Measurements from ENCODE around the gene SYNPO2. TPM values are rescaled to one million over a fixed set of nuclear protein-coding genes. Genes with fewer than 3 reads are reported as not detected.
"Not testable (repeated sequence)": the region's sequence is repeated elsewhere in the genome, so short reads cannot be mapped to it uniquely, and the experiment has no call there.

SYNPO2 gene
- total RNA-seq, 1 donor from 2014 or later: 0.47 TPM

- no peak for DNase-seq (ENCODE audit: extremely low read depth, low read depth, low spot score)
Observed at GRCh38 chr4:118994030-118994429, 105.4 kb downstream of the SYNPO2 start.

GRCh38 chr4:118995693-118996391 is 107.2 kb downstream of the SYNPO2 start:
- no peak for DNase-seq (ENCODE audit: extremely low read depth, low read depth, low spot score)

GRCh38 chr4:118997601-118998000 is 108.9 kb downstream of the SYNPO2 start:
- DNase-seq (ENCODE audit: extremely low read depth, low read depth, low spot score): no peak

- DNase-seq (ENCODE audit: extremely low read depth, low read depth, low spot score): no peak
Observed at GRCh38 chr4:118999919-119000318, 111.3 kb downstream of the SYNPO2 start.

GRCh38 chr4:119000400-119000799 is 111.7 kb downstream of the SYNPO2 start:
- DNase-seq (ENCODE audit: extremely low read depth, low read depth, low spot score): no peak

GRCh38 chr4:119002476-119002875 is 113.8 kb downstream of the SYNPO2 start:
- DNase-seq (ENCODE audit: extremely low read depth, low read depth, low spot score): no peak

GRCh38 chr4:119003001-119003400 is 114.3 kb downstream of the SYNPO2 start:
- DNase-seq (ENCODE audit: extremely low read depth, low read depth, low spot score): not testable (repeated sequence)

- no peak for DNase-seq (ENCODE audit: extremely low read depth, low read depth, low spot score)
Observed at GRCh38 chr4:119005928-119006460, 117.3 kb downstream of the SYNPO2 start.

GRCh38 chr4:119008761-119009160 is 120.1 kb downstream of the SYNPO2 start:
- no peak for DNase-seq (ENCODE audit: extremely low read depth, low read depth, low spot score)

GRCh38 chr4:119010221-119010620 is 121.6 kb downstream of the SYNPO2 start:
- DNase-seq (ENCODE audit: extremely low read depth, low read depth, low spot score): not testable (repeated sequence)

GRCh38 chr4:119010909-119011606 is 122.4 kb downstream of the SYNPO2 start:
- DNase-seq (ENCODE audit: extremely low read depth, low read depth, low spot score): no peak

GRCh38 chr4:119011607-119011988 is 122.9 kb downstream of the SYNPO2 start:
- no peak for DNase-seq (ENCODE audit: extremely low read depth, low read depth, low spot score)

- no peak for DNase-seq (ENCODE audit: extremely low read depth, low read depth, low spot score)
Observed at GRCh38 chr4:119014658-119015057, 126.0 kb downstream of the SYNPO2 start.

- DNase-seq (ENCODE audit: extremely low read depth, low read depth, low spot score): no peak
Observed at GRCh38 chr4:119016636-119017035, 128.0 kb downstream of the SYNPO2 start.

- no peak for DNase-seq (ENCODE audit: extremely low read depth, low read depth, low spot score)
Observed at GRCh38 chr4:119017636-119018035, 129.0 kb downstream of the SYNPO2 start.

- DNase-seq (ENCODE audit: extremely low read depth, low read depth, low spot score): no peak
Observed at GRCh38 chr4:119020158-119020557, 131.5 kb downstream of the SYNPO2 start.

- not testable (repeated sequence) for DNase-seq (ENCODE audit: extremely low read depth, low read depth, low spot score)
Observed at GRCh38 chr4:119022520-119022919, 133.9 kb downstream of the SYNPO2 start.

GRCh38 chr4:119024102-119024501 is 135.4 kb downstream of the SYNPO2 start:
- DNase-seq (ENCODE audit: extremely low read depth, low read depth, low spot score): no peak

GRCh38 chr4:119025420-119025819 is 136.8 kb downstream of the SYNPO2 start:
- no peak for DNase-seq (ENCODE audit: extremely low read depth, low read depth, low spot score)

GRCh38 chr4:119025916-119026661 is 137.4 kb downstream of the SYNPO2 start:
- DNase-seq (ENCODE audit: extremely low read depth, low read depth, low spot score): no peak

GRCh38 chr4:119026662-119027444 is 138.2 kb downstream of the SYNPO2 start:
- no peak for DNase-seq (ENCODE audit: extremely low read depth, low read depth, low spot score)

All from glomerular endothelial cell (primary cell).